Parathyroid adenoma (tissue), 2 donors: ENCODE data around the gene ITPR3.

Experiments
- H2AFZ ChIP-seq: fragments of 300-600 bp; sonication (generic); one replicate; pipeline ENCODE4 v1.7.0; 2017; ENCODE audit warnings: antibody characterized with exemption, mild to moderate bottlenecking
- H3K27ac ChIP-seq: fragments of 300-600 bp; sonication (generic); one replicate; pipeline ENCODE4 v1.7.0; 2017
- H3K27me3 ChIP-seq: fragments of 300-600 bp; sonication (generic); one replicate; pipeline ENCODE4 v1.7.0; 2017; ENCODE audit warnings: low read length; ENCODE audit not compliant: control insufficient read depth, insufficient read depth
- H3K36me3 ChIP-seq: fragments of 300-600 bp; sonication (generic); one replicate; pipeline ENCODE4 v1.7.0; 2017; ENCODE audit warnings: low read length; ENCODE audit not compliant: control insufficient read depth, insufficient read depth
- H3K4me1 ChIP-seq: fragments of 300-600 bp; sonication (generic); one replicate; pipeline ENCODE4 v1.7.0; 2017; ENCODE audit warnings: control low read depth
- H3K4me2 ChIP-seq: fragments of 300-600 bp; sonication (generic); one replicate; pipeline ENCODE4 v1.7.0; 2017; ENCODE audit warnings: low read length
- H3K4me3 ChIP-seq: fragments of 300-600 bp; sonication (generic); one replicate; pipeline ENCODE4 v1.7.0; 2017; ENCODE audit warnings: low read depth, low read length
- H3K79me2 ChIP-seq: fragments of 300-600 bp; sonication (generic); one replicate; pipeline ENCODE4 v1.7.0; 2017; ENCODE audit warnings: control low read depth
- H3K9ac ChIP-seq: fragments of 300-600 bp; sonication (generic); one replicate; pipeline ENCODE4 v1.7.0; 2017; ENCODE audit warnings: mild to moderate bottlenecking
- H3K9me3 ChIP-seq: fragments of 300-600 bp; sonication (generic); one replicate; pipeline ENCODE4 v1.7.0; 2017; ENCODE audit warnings: low read length; ENCODE audit not compliant: control insufficient read depth
- TF ChIP-seq, protein P1 (sequence below): fragments of 300-600 bp; sonication (generic); IDR thresholded peaks from one replicate; pipeline ENCODE4 v1.7.0; 2017; ENCODE audit warnings: antibody characterized with exemption, mild to moderate bottlenecking
- donor health status: primary hyperparathyroidism.

Gene ITPR3

DNA sequence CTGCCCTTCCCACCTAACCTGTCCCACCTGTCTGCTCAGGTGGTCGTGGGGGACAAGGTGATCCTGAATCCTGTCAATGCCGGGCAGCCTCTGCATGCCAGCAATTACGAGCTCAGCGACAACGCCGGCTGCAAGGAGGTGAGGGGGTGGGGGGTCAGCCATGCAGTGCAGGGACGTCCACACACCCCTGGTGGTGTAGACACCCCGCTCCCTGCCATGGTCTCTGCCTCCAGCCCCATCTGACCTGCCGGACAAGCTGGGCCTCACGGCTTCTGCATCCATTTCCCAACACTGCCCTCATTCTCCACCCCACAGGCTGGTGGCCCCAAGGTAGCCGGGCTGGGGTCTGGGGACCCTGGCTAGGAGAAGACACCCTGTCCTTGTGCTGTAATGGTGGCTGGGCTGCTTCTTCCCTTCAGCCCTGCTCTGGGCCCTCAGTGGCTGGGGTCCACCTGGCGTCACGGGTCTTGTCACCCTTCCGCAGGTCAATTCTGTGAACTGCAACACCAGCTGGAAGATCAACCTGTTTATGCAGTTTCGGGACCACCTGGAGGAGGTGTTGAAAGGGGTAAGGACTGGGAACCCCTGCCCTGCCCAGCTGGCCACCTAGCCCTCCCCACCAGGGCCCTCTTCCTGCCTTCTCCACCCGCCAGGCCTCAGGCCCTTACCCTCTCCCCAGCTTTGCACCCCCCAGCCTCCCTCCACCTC, 38.0 kb downstream of the ITPR3 start:
- no peaks in the 10 kb centered on the region for H3K27me3 ChIP-seq
- H3K9me3 ChIP-seq, result no peaks in the 10 kb centered on the region
- no peaks in the 10 kb centered on the region for H3K36me3 ChIP-seq
- no peak overlapping the region for H2AFZ ChIP-seq
- H3K4me2 ChIP-seq, result no peak overlapping the region
- TF ChIP-seq, protein P1, sequence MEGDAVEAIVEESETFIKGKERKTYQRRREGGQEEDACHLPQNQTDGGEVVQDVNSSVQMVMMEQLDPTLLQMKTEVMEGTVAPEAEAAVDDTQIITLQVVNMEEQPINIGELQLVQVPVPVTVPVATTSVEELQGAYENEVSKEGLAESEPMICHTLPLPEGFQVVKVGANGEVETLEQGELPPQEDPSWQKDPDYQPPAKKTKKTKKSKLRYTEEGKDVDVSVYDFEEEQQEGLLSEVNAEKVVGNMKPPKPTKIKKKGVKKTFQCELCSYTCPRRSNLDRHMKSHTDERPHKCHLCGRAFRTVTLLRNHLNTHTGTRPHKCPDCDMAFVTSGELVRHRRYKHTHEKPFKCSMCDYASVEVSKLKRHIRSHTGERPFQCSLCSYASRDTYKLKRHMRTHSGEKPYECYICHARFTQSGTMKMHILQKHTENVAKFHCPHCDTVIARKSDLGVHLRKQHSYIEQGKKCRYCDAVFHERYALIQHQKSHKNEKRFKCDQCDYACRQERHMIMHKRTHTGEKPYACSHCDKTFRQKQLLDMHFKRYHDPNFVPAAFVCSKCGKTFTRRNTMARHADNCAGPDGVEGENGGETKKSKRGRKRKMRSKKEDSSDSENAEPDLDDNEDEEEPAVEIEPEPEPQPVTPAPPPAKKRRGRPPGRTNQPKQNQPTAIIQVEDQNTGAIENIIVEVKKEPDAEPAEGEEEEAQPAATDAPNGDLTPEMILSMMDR, result no peak
- no peaks in the 10 kb centered on the region for H3K79me2 ChIP-seq
- H3K4me3 ChIP-seq, result no peak overlapping the region
- H3K9ac ChIP-seq, result no peak overlapping the region
- no peak overlapping the region for H3K27ac ChIP-seq
- H3K4me1 ChIP-seq, result no peaks in the 10 kb centered on the region

DNA sequence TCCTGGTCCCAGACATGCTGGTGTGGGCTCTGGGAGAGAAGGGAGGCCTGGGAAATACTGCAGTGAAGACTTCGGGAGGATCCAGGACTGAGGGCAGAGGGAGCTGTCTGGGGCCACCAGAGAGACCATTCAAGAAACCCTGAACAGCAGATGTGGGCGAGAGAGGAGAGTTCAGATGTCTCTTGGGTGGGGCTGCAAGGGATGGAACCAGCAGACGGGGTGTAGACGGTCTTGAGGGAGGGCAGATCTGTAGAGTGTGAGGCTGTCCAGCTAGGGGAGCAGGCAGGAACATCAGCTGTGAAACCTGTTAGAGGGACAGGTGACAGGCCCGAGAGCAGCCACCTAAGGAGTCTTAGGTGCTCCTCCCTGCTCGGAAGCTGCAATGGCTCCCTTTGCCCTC, 38.9 kb downstream of the ITPR3 start:
- no peak overlapping the region for H3K27ac ChIP-seq
- TF ChIP-seq, protein P1, result no peak
- no peaks in the 10 kb centered on the region for H3K79me2 ChIP-seq
- H3K36me3 ChIP-seq, result no peaks in the 10 kb centered on the region
- H3K27me3 ChIP-seq, result no peaks in the 10 kb centered on the region
- H3K9ac ChIP-seq, result no peak overlapping the region
- no peaks in the 10 kb centered on the region for H3K9me3 ChIP-seq
- no peak overlapping the region for H3K4me2 ChIP-seq
- H3K4me1 ChIP-seq, result no peaks in the 10 kb centered on the region
- no peak overlapping the region for H3K4me3 ChIP-seq
- no peak overlapping the region for H2AFZ ChIP-seq

DNA sequence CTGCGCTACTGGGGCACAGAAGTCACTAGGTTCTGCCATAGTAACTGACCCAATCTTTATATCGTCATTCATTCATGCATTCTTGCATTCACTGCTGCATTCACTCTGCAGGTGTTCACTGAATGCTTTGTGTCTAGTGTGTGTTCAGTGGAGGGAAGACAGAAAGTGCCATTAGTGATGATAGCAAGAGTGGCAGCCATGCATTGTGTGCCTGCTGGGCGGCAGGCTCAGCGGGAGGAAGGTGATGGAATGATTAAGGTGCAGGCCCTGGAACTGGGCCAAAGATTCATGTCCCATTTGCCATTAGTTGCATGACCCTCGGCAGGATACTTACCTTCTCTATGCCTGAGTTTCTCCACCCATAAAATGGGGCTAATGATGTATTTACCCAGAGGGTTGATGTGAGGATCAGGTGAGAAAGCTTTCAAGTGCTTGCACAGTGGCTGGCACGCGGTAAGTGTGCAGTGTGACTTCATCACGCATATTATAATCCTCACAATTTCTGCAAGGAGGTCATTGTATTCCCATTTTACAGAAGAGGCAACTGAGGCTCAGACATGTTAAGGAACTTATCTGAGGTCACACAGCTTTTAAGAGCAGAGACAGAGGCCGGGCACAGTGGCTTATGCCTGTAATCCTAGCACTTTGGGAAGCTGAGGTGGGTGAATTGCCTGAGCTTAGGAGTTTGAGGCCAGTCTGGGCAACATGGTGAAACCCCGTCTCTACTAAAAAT, 40.1 kb downstream of the ITPR3 start:
- Histone ChIP-seq H3K27me3 (no peaks in the 10 kb centered on the region), H3K4me1 (no peaks in the 10 kb centered on the region), H3K36me3 (no peaks in the 10 kb centered on the region), H3K79me2 (no peaks in the 10 kb centered on the region), H3K4me2 (no peak overlapping the region), H3K9me3 (no peaks in the 10 kb centered on the region), H3K4me3 (no peak overlapping the region), H2AFZ (no peak overlapping the region), H3K9ac (no peak overlapping the region), H3K27ac (no peak overlapping the region)
- TF ChIP-seq, protein P1, result no peak

DNA sequence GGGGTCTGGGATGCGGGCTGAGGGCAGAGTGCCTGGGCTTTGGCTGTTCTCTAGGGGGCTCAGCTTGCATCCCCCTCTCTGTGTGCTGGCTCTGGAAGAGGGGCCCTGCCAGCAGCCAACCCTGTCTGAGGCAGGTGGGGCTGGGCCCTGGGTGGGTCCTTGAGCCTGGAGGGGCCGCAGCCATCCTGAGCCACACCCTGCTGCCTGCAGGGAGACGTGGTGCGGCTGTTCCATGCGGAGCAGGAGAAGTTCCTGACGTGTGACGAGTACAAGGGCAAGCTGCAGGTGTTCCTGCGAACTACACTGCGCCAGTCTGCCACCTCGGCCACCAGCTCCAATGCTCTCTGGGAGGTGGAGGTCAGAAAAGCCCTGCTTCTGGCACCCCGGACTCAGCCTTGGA, 41.2 kb downstream of the ITPR3 start:
- no peaks in the 10 kb centered on the region for H3K9me3 ChIP-seq
- H3K4me1 ChIP-seq, result no peaks in the 10 kb centered on the region
- H3K79me2 ChIP-seq, result no peaks in the 10 kb centered on the region
- no peak overlapping the region for H2AFZ ChIP-seq
- H3K27ac ChIP-seq, result no peak overlapping the region
- H3K4me3 ChIP-seq, result no peak overlapping the region
- TF ChIP-seq, protein P1, result no peak
- no peak overlapping the region for H3K4me2 ChIP-seq
- no peaks in the 10 kb centered on the region for H3K36me3 ChIP-seq
- no peak overlapping the region for H3K9ac ChIP-seq
- H3K27me3 ChIP-seq, result no peaks in the 10 kb centered on the region
